HepG2 (cell line): ENCODE data around the gene ZNF527. TPM values are rescaled to one million over a fixed set of nuclear protein-coding genes. Genes with fewer than 3 reads are reported as not detected.

Experiments
- ATAD3A ChIP-seq: sonication (generic); formaldehyde crosslinking; IDR thresholded peaks from 2 replicates; pipeline ENCODE4 v1.4.0; 2020; ENCODE audit warnings: missing genetic modification reagents
- ATF7-NPFF ChIP-seq: sonication (generic); formaldehyde crosslinking; IDR thresholded peaks from 2 replicates; pipeline ENCODE4 v1.8.1; 2023; ENCODE audit warnings: mild to moderate bottlenecking, low read depth, missing genetic modification reagents, moderate library complexity
- CC2D1A ChIP-seq: sonication (generic); formaldehyde crosslinking; IDR thresholded peaks from 2 replicates; pipeline ENCODE4 v1.8.1; 2023; ENCODE audit warnings: mild to moderate bottlenecking, missing genetic modification reagents
- CREM ChIP-seq, 2 experiments: sonication (generic) in 1 of 2; formaldehyde crosslinking in 1 of 2; IDR thresholded peaks; 2 replicates each; pipeline versions ENCODE4 v1.4.0 to v1.6.1; 2016 to 2020; ENCODE audit warnings: antibody characterized with exemption in 1 of 2, mild to moderate bottlenecking in 1 of 2, missing genetic modification reagents in 1 of 2
- ERF ChIP-seq: IDR thresholded peaks from 2 replicates; pipeline ENCODE4 v1.6.1; 2018; ENCODE audit warnings: missing biosample characterization, missing genetic modification reagents
- FOXM1 ChIP-seq: sonication (generic); formaldehyde crosslinking; IDR thresholded peaks from 2 replicates; pipeline ENCODE4 v1.5.0; 2020; ENCODE audit warnings: missing genetic modification reagents
- HOXD1 ChIP-seq: sonication (generic); formaldehyde crosslinking; IDR thresholded peaks from 2 replicates; pipeline ENCODE4 v1.5.0; 2020; ENCODE audit warnings: missing genetic modification reagents
- NPAS2 ChIP-seq: sonication (generic); formaldehyde crosslinking; IDR thresholded peaks from 2 replicates; pipeline ENCODE4 v1.8.0; 2022; ENCODE audit warnings: mild to moderate bottlenecking, missing genetic modification reagents, borderline replicate concordance
- PRPF4 ChIP-seq: fragments of 200-400 bp; formaldehyde crosslinking; IDR thresholded peaks from 2 replicates; pipeline ENCODE4 v1.6.1; 2016; ENCODE audit warnings: low read length, low read depth; ENCODE audit not compliant: poor library complexity, severe bottlenecking
- REL ChIP-seq: sonication (generic); formaldehyde crosslinking; conservative IDR thresholded peaks from 2 replicates; pipeline ENCODE4 v1.8.0; 2022; ENCODE audit warnings: mild to moderate bottlenecking, missing genetic modification reagents, moderate library complexity
- SIX4 ChIP-seq: sonication (generic); formaldehyde crosslinking; IDR thresholded peaks from 2 replicates; pipeline ENCODE4 v1.4.0; 2020; ENCODE audit warnings: missing genetic modification reagents
- SP4 ChIP-seq: sonication (generic); formaldehyde crosslinking; IDR thresholded peaks from 2 replicates; pipeline ENCODE4 v1.8.1; 2023; ENCODE audit warnings: mild to moderate bottlenecking, missing genetic modification reagents
- SUZ12 ChIP-seq: fragments of 150-350 bp; IDR thresholded peaks from 2 replicates; pipeline ENCODE4 v1.6.1; 2014; ENCODE audit warnings: low read depth, low read length
- ZFP36L2 ChIP-seq: sonication (generic); formaldehyde crosslinking; IDR thresholded peaks from 2 replicates; pipeline ENCODE4 v1.4.0; 2020; ENCODE audit warnings: missing genetic modification reagents
- ZNF143 ChIP-seq: sonication (generic); formaldehyde crosslinking; IDR thresholded peaks from 2 replicates; pipeline ENCODE4 v1.4.0; 2020; ENCODE audit warnings: missing genetic modification reagents
- ZNF501 ChIP-seq: sonication (generic); formaldehyde crosslinking; IDR thresholded peaks from 2 replicates; pipeline ENCODE4 v1.5.1; 2020; ENCODE audit warnings: mild to moderate bottlenecking, moderate library complexity, missing genetic modification reagents
- ZNF567 ChIP-seq: sonication (generic); formaldehyde crosslinking; IDR thresholded peaks from 2 replicates; pipeline ENCODE4 v1.8.1; 2023; ENCODE audit warnings: mild to moderate bottlenecking, missing genetic modification reagents, borderline replicate concordance
- ZNF577 ChIP-seq: sonication (generic); formaldehyde crosslinking; IDR thresholded peaks from 2 replicates; pipeline ENCODE4 v1.4.0; 2020; ENCODE audit warnings: mild to moderate bottlenecking, low read depth, missing genetic modification reagents, borderline replicate concordance
- ZNF703 ChIP-seq: sonication (generic); formaldehyde crosslinking; IDR thresholded peaks from 2 replicates; pipeline ENCODE4 v1.5.1; 2020; ENCODE audit warnings: missing genetic modification reagents, mild to moderate bottlenecking, moderate library complexity, borderline replicate concordance
- ZNF747 ChIP-seq: sonication (generic); formaldehyde crosslinking; IDR thresholded peaks from 2 replicates; pipeline ENCODE4 v1.8.1; 2023; ENCODE audit warnings: missing genetic modification reagents, mild to moderate bottlenecking, borderline replicate concordance
- ZNF891 ChIP-seq: sonication (generic); formaldehyde crosslinking; IDR thresholded peaks from 2 replicates; pipeline ENCODE4 v1.5.0; 2020; ENCODE audit warnings: mild to moderate bottlenecking, missing genetic modification reagents
- polyA plus RNA-seq, 8 experiments: library from polyadenylated mRNA; depleted of rRNA in 3 of 8; stranded (reverse) in 7 of 8; unstranded in 1 of 8; fragments of >200 nt; fragmentation: Illumina TruSeq in 4 of 8; extraction: Trizol in 4 of 8; gene quantifications; 2 replicates each; pipeline versions ENCODE4 v1.2.1 to v1.2.3, GENCODE V29; 2011 to 2016; ENCODE audit warnings: low read depth in 4 of 8, missing spikeins in 1 of 8, mixed read lengths in 1 of 8; ENCODE audit not compliant: insufficient read depth in 1 of 8
- total RNA-seq, 5 experiments: library from RNA; depleted of rRNA; stranded (reverse); fragments of >200 nt; fragmentation: Illumina TruSeq; extraction: Trizol; gene quantifications; 2 replicates each; pipeline ENCODE4 v1.2.3, GENCODE V29; 2016; ENCODE audit warnings: low read depth in 1 of 5
- TF ChIP-seq, protein P1 (sequence below): sonication (generic); formaldehyde crosslinking; IDR thresholded peaks from 2 replicates; pipeline ENCODE4 v1.8.0; 2022; ENCODE audit warnings: missing genetic modification reagents, mild to moderate bottlenecking, moderate library complexity, borderline replicate concordance
- TF ChIP-seq, protein P2 (sequence below): sonication (generic); formaldehyde crosslinking; IDR thresholded peaks from 2 replicates; pipeline ENCODE4 v1.4.0; 2020; ENCODE audit warnings: missing genetic modification reagents
- TF ChIP-seq, protein P3 (sequence below), 2 experiments: sonication (generic) in 1 of 2; formaldehyde crosslinking in 1 of 2; IDR thresholded peaks; 2 replicates each; pipeline versions ENCODE4 v1.4.0 to v1.6.1; 2018 to 2020; ENCODE audit warnings: missing genetic modification reagents in 2 of 2, borderline replicate concordance in 1 of 2, low read depth in 1 of 2, mild to moderate bottlenecking in 1 of 2, missing biosample characterization in 1 of 2

ZNF527 gene
- total and polyA plus RNA-seq, 2 of the 13 experiments (the other 11 are each of a cell fraction or from before 2014, with no cell fraction given), result 1.0 to 3.5 TPM

DNA sequence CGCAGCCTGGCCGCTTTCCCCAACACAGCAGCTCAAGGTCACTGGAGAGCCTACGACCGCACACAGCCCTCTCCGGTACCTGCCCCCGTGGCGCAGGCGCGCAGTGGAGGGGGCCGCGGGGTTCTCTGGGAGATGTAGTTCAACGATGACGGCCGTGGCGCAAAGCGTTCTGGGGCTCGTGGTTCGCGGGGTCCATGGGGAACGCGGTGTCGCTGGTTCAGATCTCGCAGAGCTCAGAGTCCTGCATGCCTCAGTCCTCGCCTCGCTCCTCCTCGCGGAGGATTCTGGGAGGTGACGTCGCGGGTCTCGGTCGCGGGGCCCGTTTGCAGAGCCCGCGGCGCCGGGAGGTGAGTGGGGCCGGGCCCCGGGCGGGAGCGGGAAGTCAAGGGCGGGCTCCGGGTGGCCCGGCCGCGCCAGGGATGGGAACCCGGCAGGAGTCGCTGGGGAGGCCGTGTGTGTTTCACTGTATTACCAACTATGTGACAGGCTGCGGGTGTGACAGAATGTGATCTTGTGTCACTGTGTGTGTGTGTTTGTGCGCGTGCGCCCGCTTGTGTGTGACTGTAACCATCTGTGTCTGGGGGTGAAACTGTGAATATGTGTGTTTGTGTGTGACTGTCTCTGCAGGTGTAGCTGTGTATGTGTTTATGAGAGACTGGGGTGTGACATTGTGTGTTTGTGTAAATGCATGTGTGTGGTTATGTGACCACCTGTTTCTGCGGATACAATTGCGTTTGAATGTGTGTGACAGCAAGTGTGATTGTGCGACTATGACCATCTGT lies at the start of gene ZNF527 (continued):
- TF ChIP-seq, protein P1, sequence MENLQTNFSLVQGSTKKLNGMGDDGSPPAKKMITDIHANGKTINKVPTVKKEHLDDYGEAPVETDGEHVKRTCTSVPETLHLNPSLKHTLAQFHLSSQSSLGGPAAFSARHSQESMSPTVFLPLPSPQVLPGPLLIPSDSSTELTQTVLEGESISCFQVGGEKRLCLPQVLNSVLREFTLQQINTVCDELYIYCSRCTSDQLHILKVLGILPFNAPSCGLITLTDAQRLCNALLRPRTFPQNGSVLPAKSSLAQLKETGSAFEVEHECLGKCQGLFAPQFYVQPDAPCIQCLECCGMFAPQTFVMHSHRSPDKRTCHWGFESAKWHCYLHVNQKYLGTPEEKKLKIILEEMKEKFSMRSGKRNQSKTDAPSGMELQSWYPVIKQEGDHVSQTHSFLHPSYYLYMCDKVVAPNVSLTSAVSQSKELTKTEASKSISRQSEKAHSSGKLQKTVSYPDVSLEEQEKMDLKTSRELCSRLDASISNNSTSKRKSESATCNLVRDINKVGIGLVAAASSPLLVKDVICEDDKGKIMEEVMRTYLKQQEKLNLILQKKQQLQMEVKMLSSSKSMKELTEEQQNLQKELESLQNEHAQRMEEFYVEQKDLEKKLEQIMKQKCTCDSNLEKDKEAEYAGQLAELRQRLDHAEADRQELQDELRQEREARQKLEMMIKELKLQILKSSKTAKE, result 0 out of 2 replicates have a peak, but pooled peaks have one; percentile 10
- TF ChIP-seq CC2D1A (CRISPR knock-in tag) (no peak), ZNF567 (0 out of 2 replicates have a peak, but pooled peaks have one; percentile 57), CREM (IDR thresholded peaks at IDR 0.05) (peak; percentile 98), CREM (CRISPR knock-in tag; IDR thresholded peaks at IDR 0.05) (peak; percentile 37; the same call in 1 of the 2 replicates), ZNF891 (peak; percentile 48; the same call in 1 of the 2 replicates), SIX4 (CRISPR knock-in tag) (peak; percentile 38; the same call in 1 of the 2 replicates), ZNF577 (no peak), ERF (CRISPR knock-in tag) (peak; percentile 83), ZNF501 (CRISPR knock-in tag) (peak; percentile 91; the same call in 1 of the 2 replicates), PRPF4 (no peak), SP4 (CRISPR knock-in tag) (peak; percentile 60; the same call in 1 of the 2 replicates), ZNF703 (CRISPR knock-in tag) (no peak), ATF7-NPFF (CRISPR knock-in tag) (0 out of 2 replicates have a peak, but pooled peaks have one; percentile 54), ZNF143 (CRISPR knock-in tag) (peak; percentile 98), ZFP36L2 (CRISPR knock-in tag) (no peak), ATAD3A (CRISPR knock-in tag) (no peak), FOXM1 (no peak), ZNF747 (CRISPR knock-in tag) (peak; percentile 84), REL (CRISPR knock-in tag) (peak; percentile 80), NPAS2 (no peak), HOXD1 (0 out of 2 replicates have a peak, but pooled peaks have one; percentile 41), SUZ12 (peak; percentile 93)
- TF ChIP-seq, protein P2, sequence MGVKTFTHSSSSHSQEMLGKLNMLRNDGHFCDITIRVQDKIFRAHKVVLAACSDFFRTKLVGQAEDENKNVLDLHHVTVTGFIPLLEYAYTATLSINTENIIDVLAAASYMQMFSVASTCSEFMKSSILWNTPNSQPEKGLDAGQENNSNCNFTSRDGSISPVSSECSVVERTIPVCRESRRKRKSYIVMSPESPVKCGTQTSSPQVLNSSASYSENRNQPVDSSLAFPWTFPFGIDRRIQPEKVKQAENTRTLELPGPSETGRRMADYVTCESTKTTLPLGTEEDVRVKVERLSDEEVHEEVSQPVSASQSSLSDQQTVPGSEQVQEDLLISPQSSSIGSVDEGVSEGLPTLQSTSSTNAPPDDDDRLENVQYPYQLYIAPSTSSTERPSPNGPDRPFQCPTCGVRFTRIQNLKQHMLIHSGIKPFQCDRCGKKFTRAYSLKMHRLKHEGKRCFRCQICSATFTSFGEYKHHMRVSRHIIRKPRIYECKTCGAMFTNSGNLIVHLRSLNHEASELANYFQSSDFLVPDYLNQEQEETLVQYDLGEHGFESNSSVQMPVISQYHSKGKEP, result no peak
- TF ChIP-seq, protein P3, sequence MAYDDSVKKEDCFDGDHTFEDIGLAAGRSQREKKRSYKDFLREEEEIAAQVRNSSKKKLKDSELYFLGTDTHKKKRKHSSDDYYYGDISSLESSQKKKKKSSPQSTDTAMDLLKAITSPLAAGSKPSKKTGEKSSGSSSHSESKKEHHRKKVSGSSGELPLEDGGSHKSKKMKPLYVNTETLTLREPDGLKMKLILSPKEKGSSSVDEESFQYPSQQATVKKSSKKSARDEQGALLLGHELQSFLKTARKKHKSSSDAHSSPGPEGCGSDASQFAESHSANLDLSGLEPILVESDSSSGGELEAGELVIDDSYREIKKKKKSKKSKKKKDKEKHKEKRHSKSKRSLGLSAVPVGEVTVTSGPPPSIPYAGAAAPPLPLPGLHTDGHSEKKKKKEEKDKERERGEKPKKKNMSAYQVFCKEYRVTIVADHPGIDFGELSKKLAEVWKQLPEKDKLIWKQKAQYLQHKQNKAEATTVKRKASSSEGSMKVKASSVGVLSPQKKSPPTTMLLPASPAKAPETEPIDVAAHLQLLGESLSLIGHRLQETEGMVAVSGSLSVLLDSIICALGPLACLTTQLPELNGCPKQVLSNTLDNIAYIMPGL (CRISPR knock-in tag; IDR thresholded peaks at IDR 0.05; ENCODE audit: borderline replicate concordance in 1 of 2, low read depth in 1 of 2), result peak; percentile 52 to 63; a peak in 3 of 4 replicates
